ENCODE data around the gene PTCHD4.

PTCHD4 gene

GRCh38 chr6:48090546-48090945 lies 20.5 kb downstream of the PTCHD4 start:
- no peak for TF ChIP-seq CTCF (IDR thresholded peaks at IDR 0.05)
- Histone ChIP-seq H3K36me3 (no peaks in the 10 kb centered on the region), H3K4me3 (no peak overlapping the region), H3K27ac (no peak overlapping the region), H3K9me3 (no peaks in the 10 kb centered on the region), H3K4me1 (no peaks in the 10 kb centered on the region), H3K27me3 (no peaks in the 10 kb centered on the region)
- intact Hi-C loops (cut with DNase I; ENCODE audit: low total_unique reads), result no loop called here
- DNase-seq, result no peak

DNA sequence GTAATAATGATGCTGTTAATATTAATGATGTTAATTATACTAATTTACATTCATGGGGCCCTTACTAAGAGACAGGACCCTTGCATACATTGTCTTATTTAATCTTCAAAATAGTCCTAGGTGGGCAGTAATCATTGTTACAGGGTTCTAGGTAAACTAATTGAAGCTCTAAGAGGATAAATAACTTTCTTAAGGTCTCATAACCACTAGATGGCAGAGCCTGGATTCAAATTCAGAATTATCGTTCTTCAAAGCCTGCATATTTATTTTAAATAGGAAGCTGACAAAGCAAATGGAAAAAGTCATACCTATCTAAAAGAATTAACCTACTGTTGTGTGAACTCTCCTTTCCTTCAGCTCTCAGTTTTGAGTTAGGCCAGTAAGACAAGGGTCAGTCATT lies 23.5 kb downstream of the PTCHD4 start:
- Histone ChIP-seq H3K4me3 (no peak overlapping the region), H3K27me3 (no peaks in the 10 kb centered on the region), H3K36me3 (no peaks in the 10 kb centered on the region), H3K27ac (no peak overlapping the region), H3K9me3 (no peaks in the 10 kb centered on the region), H3K4me1 (no peaks in the 10 kb centered on the region)
- DNase-seq, result no peak
- intact Hi-C loops (cut with DNase I; ENCODE audit: low total_unique reads), result no loop called here
- no peak for TF ChIP-seq CTCF (IDR thresholded peaks at IDR 0.05)

- TF ChIP-seq CTCF (IDR thresholded peaks at IDR 0.05), result no peak
- H3K36me3 ChIP-seq, result no peaks in the 10 kb centered on the region
- no peak overlapping the region for H3K27ac ChIP-seq
- intact Hi-C loops (cut with DNase I; ENCODE audit: low total_unique reads), result no loop called here
- no peaks in the 10 kb centered on the region for H3K4me1 ChIP-seq
- no peaks in the 10 kb centered on the region for H3K9me3 ChIP-seq
- DNase-seq, result no peak
- H3K27me3 ChIP-seq, result no peaks in the 10 kb centered on the region
- H3K4me3 ChIP-seq, result no peak overlapping the region
These were observed 24.8 kb downstream of the PTCHD4 start for GRCh38 chr6:48086187-48086586.

DNA sequence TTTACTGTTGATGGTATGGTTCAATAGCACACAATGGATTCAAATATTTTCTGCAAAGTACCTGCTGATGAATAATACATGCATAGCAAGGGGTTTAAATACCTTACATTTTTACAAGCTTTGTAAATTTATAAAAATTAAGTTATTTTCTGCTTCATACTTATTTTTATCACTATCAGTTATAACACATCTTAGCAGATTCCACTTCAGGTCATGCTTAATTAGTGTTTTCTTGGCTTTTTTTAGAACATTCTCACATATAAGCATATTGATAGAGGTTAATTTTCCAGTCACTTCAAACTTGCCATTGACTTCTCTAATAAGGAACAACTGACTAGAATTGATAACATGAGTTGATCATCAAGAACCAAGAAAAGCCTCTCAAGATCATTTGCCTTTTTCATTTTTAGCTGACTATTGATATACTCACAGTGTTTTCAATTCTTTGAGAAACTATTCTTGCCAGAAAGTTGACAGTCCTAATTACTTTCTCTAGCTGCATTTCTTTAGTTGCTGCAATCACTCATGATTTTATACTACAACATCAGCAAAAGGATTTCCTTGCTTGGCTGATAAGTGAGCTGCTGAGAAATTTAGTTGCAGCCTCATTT lies 25.8 kb downstream of the PTCHD4 start:
- no peaks in the 10 kb centered on the region for H3K4me1 ChIP-seq
- H3K36me3 ChIP-seq, result no peaks in the 10 kb centered on the region
- H3K4me3 ChIP-seq, result no peak overlapping the region
- no peak for TF ChIP-seq CTCF (IDR thresholded peaks at IDR 0.05)
- DNase-seq, result no peak
- H3K27me3 ChIP-seq, result no peaks in the 10 kb centered on the region
- intact Hi-C loops (cut with DNase I; ENCODE audit: low total_unique reads), result no loop called here
- H3K9me3 ChIP-seq, result no peaks in the 10 kb centered on the region
- H3K27ac ChIP-seq, result no peak overlapping the region

- no peak for TF ChIP-seq CTCF (IDR thresholded peaks at IDR 0.05)
- H3K4me1 ChIP-seq, result no peaks in the 10 kb centered on the region
- H3K27ac ChIP-seq, result no peak overlapping the region
- no peak for DNase-seq
- intact Hi-C loops (cut with DNase I; ENCODE audit: low total_unique reads), result no loop called here
- no peaks in the 10 kb centered on the region for H3K27me3 ChIP-seq
- no peaks in the 10 kb centered on the region for H3K9me3 ChIP-seq
- no peaks in the 10 kb centered on the region for H3K36me3 ChIP-seq
- no peak overlapping the region for H3K4me3 ChIP-seq
These were observed 26.8 kb downstream of the PTCHD4 start for GRCh38 chr6:48084201-48084600.

Measured in tibial artery (tissue), 4 donors.